GM18505 (cell line): Measurements from ENCODE around the gene TAF5L.
"Not testable (repeated sequence)": the region's sequence is repeated elsewhere in the genome, so short reads cannot be mapped to it uniquely, and the experiment has no call there.

Source experiments
- ATAC-seq: cut with Tn5 transposase; IDR thresholded peaks from one replicate; pipeline ENCODE4 v1.9.1; 2021; ENCODE audit not compliant: unreplicated experiment
- POLR2A ChIP-seq: IDR thresholded peaks from 4 replicates; pipeline ENCODE4 v1.6.1; 2011; ENCODE audit warnings: borderline replicate concordance; ENCODE audit not compliant: insufficient read depth, insufficient read length; ENCODE audit errors: extremely low read depth

The TAF5L gene

DNA sequence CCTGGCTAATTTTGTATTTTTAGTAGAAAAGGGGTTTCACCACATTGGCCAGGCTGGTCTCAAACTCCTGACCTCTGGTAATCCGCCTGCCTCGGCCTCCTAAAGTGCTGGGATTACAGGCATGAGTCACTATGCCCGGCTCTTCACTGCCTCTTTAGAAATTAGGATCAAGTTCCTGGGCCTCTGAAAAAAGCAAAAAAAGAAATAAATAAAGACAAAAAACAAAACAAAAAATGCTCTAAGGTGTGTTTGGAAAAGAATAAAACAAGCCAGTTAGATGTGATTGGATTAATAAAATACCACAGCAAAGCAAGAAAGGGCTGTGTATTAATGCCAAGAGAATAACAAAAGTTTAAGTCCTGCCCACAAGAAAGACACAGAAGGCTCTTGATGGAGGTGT, 63.2 kb downstream of the TAF5L start:
- no peak for TF ChIP-seq POLR2A

DNA sequence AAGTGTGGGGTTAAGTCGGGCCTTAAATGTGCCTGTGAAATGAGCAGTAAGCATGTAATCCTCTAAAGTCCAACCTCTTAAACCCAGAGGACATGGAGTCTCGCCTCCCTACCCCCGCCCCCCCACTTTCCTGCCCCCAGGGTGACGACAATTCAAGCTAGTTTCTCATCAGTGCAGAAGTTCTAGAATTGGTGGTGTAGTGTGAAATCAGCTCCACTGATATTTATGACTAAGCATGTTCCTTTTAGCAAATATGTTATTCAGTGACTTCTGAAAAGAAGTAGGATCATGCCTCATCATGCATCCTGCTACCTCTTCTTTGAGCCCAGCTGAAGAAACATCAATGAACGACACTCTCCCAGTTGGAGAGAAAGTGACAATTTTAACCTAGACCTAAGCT, 64.8 kb downstream of the TAF5L start:
- no peak for TF ChIP-seq POLR2A
- no peak for ATAC-seq

More for the DNA sequence above, 63.2 kb downstream of the TAF5L start:
- ATAC-seq: no peak

- not testable (repeated sequence) for ATAC-seq
These were observed 65.8 kb downstream of the TAF5L start for GRCh38 chr1:229560124-229560523.

- not testable (repeated sequence) for ATAC-seq
These were observed 66.6 kb downstream of the TAF5L start for GRCh38 chr1:229559336-229559801.

- peak; percentile 47 for TF ChIP-seq POLR2A
- peak; percentile 71 for ATAC-seq
These were observed 67.2 kb downstream of the TAF5L start, which contains the start of gene ABCB10 for GRCh38 chr1:229558460-229559335. Gene ABCB10 (minus strand): TSS chr1:229558707. CDS start chr1:229558652, 55 bp downstream.

- peak; percentile 36 for ATAC-seq
- TF ChIP-seq POLR2A: no peak
These were observed 68.0 kb downstream of the TAF5L start for GRCh38 chr1:229557913-229558414.

GRCh38 chr1:229557200-229557850, 68.6 kb downstream of the TAF5L start:
- no peak for ATAC-seq

DNA sequence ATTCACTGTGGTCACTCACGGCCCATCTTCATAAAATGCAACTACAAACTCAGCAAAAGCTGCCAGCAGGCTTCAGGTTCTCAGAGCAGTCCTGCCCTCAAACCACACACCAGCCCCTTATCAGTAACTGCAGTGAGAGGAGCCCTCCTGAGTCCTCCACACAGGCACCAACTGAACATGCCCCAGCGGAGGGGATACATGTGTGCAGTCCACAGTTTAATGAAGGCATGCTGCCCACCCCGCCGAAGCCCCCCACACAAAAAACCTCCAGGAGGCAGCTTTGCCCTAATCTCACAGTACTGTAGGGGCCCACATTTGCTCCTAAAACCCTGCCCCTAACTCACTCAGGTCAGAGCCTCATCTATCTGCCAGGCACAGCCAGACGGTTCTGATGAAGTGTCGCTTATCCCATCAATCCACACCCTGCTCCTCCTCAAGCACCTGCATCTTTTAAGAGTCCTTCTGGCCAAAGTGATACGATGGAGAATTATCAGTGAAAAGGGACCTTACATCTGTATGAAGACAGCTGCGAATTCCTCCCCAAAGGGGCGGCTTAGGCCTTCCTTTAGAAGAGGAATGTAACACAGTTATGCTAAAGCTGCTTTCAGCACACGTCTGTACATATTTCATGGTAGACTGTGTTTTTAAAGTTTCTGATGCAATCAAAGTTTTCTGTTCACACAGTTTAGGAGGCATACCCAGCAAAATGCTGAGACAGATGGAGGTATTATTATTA, 70.9 kb downstream of the TAF5L start:
- no peak for TF ChIP-seq POLR2A
- ATAC-seq: no peak

More at GRCh38 chr1:229557200-229557850, 68.6 kb downstream of the TAF5L start:
- no peak for TF ChIP-seq POLR2A

DNA sequence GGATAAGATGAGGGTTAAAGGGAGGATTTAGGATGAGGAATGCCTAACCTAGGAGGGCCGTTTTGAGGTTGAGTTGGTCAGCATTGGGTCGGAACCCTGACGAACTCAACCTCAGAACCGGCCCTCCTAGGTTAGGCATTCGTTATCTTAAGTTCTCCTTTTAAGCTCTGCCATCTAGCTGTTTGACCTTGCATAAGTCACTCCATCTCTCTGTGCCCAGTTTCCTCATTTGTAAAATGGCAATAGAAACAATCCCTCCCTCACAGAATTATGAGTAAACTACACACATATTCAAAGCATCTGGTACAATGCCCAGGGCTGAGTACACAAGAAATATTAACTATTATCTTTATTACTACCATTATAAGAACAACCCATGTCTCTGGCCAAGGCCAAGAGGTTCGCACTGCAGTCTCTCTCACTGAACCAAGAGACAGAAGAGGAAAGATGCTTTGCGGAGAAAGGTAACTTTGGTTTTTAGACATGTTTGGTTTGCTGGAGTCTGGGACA, 72.2 kb downstream of the TAF5L start:
- no peak for TF ChIP-seq POLR2A
- ATAC-seq: no peak

DNA sequence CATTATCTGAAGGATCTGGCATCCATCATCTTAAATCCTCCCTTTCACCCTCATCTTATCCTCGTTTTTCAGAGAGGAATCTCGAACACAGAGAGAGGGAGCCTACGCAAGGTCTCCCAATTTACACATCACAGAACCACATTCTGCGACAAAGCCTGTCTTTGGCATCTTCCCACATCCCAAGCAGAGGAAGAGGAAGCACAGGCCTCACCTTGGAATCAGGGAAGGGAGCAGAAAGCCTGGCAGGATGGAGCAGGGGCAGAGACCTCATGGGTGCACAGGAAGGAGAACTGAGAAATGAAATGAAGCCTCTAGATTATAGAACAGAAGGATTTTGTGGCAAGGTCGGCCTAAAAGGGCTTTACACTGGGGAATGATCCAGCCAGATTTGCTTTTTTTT, 73.2 kb downstream of the TAF5L start:
- TF ChIP-seq POLR2A: no peak
- ATAC-seq: no peak

- TF ChIP-seq POLR2A: no peak
- no peak for ATAC-seq
These were observed 74.9 kb downstream of the TAF5L start for GRCh38 chr1:229550812-229551567.

GRCh38 chr1:229547542-229547941, 78.4 kb downstream of the TAF5L start:
- no peak for ATAC-seq
- no peak for TF ChIP-seq POLR2A
